Neural crest cell (in vitro differentiated cells): ENCODE data around the gene CDCA3. TPM values are rescaled to one million over a fixed set of nuclear protein-coding genes. Genes with fewer than 3 reads are reported as not detected.

ENCODE experiments used
- total RNA-seq: library from RNA; stranded (reverse); gene quantifications from 2 replicates; pipeline ENCODE4 v1.2.1, GENCODE V29; 2021

CDCA3 gene
- total RNA-seq, 1 donor from 2014 or later = 71.7 TPM

Other genes starting within 250 kb of the CDCA3 start
- gene CHD4, start 243.9 kb downstream of the CDCA3 start, total RNA-seq = 476 and 492 TPM in 2 replicates
- not detected in 2 replicates for gene LPAR5, start 215.3 kb downstream of the CDCA3 start, total RNA-seq
- gene ACRBP, start 203.9 kb downstream of the CDCA3 start, total RNA-seq = 1.9 and 2.4 TPM in 2 replicates
- 37.9 TPM in 2 replicates for gene ING4, start 188.2 kb downstream of the CDCA3 start, total RNA-seq
- 93.2 and 94.3 TPM in 2 replicates for gene ZNF384, start 161.9 kb downstream of the CDCA3 start, total RNA-seq
- gene PIANP, start 150.5 kb downstream of the CDCA3 start, total RNA-seq = 8.6 and 8.7 TPM in 2 replicates
- 37.5 and 37.7 TPM in 2 replicates for gene COPS7A, start 127.2 kb downstream of the CDCA3 start, total RNA-seq
- gene MLF2, start 98.1 kb downstream of the CDCA3 start, total RNA-seq = 203 and 217 TPM in 2 replicates
- 629 and 669 TPM in 2 replicates for gene PTMS, start 84.9 kb downstream of the CDCA3 start, total RNA-seq
- 4.7 and 4.9 TPM in 2 replicates for gene LAG3, start 78.8 kb downstream of the CDCA3 start, total RNA-seq
- 3.8 and 4.1 TPM in 2 replicates for gene CD4, start 61.8 kb downstream of the CDCA3 start, total RNA-seq
- gene GPR162, start 29.5 kb downstream of the CDCA3 start, total RNA-seq = 16.4 and 17.4 TPM in 2 replicates
- 47.4 and 52.7 TPM in 2 replicates for gene P3H3, start 22.9 kb downstream of the CDCA3 start, total RNA-seq
- gene GNB3, start 10.4 kb downstream of the CDCA3 start, total RNA-seq = 21.2 and 22.2 TPM in 2 replicates
- 172 and 173 TPM in 2 replicates for gene USP5, start 864 bp upstream of the CDCA3 start, total RNA-seq
- 685 and 713 TPM in 2 replicates for gene TPI1, start 16.2 kb upstream of the CDCA3 start, total RNA-seq
- gene SPSB2, start 22.0 kb upstream of the CDCA3 start, total RNA-seq = 6.2 and 7.0 TPM in 2 replicates
- 4.8 and 5.2 TPM in 2 replicates for gene LRRC23, start 53.5 kb upstream of the CDCA3 start, total RNA-seq
- gene ENO2, start 63.3 kb upstream of the CDCA3 start, total RNA-seq = 67.5 and 68.4 TPM in 2 replicates
- 118 and 122 TPM in 2 replicates for gene ATN1, start 76.7 kb upstream of the CDCA3 start, total RNA-seq
- gene RNU7-1, start 92.5 kb upstream of the CDCA3 start, total RNA-seq = not detected in 2 replicates
- 293 and 298 TPM in 2 replicates for gene C12orf57, start 92.7 kb upstream of the CDCA3 start, total RNA-seq
- gene PTPN6, start 100.1 kb upstream of the CDCA3 start, total RNA-seq = 0.73 and 1.1 TPM in 2 replicates
- gene PHB2, start 119.4 kb upstream of the CDCA3 start, total RNA-seq = 330 and 335 TPM in 2 replicates
- 57.5 and 65.5 TPM in 2 replicates for gene EMG1, start 119.6 kb upstream of the CDCA3 start, total RNA-seq
- 29.7 and 32.8 TPM in 2 replicates for gene LPCAT3, start 167.2 kb upstream of the CDCA3 start, total RNA-seq
- 2.2 and 3.6 TPM in 2 replicates for gene C1S, start 209.4 kb upstream of the CDCA3 start, total RNA-seq
- 4.0 and 5.3 TPM in 2 replicates for gene C1R, start 241.2 kb upstream of the CDCA3 start, total RNA-seq